Astrocyte (in vitro differentiated cells and primary cell): ENCODE data around the gene SLBP.

Experiments used
- CTCF ChIP-seq: IDR thresholded peaks from 2 replicates; pipeline ENCODE4 v1.5.1; 2011; ENCODE audit warnings: low read depth, mild to moderate bottlenecking, inconsistent platforms, low read length, moderate library complexity; ENCODE audit not compliant: insufficient read depth
- EZH2 ChIP-seq: IDR thresholded peaks from 2 replicates; pipeline ENCODE4 v1.6.1; 2012; ENCODE audit warnings: mild to moderate bottlenecking, low read length, inconsistent platforms; ENCODE audit not compliant: insufficient read depth

GRCh38 chr4:1726146-1726934, 14.2 kb upstream of the SLBP start:
- TF ChIP-seq CTCF (peak; percentile 99), EZH2 (no peak)
